HG03039 (cell line): ENCODE results near the gene FCGBP.
"Not testable (repeated sequence)": the region's sequence is repeated elsewhere in the genome, so short reads cannot be mapped to it uniquely, and the experiment has no call there.

ENCODE experiments used
- ATAC-seq: cut with Tn5 transposase; IDR thresholded peaks from one replicate; pipeline ENCODE4 v1.9.1; 2021; ENCODE audit warnings: mild to moderate bottlenecking, moderate library complexity; ENCODE audit not compliant: unreplicated experiment

The FCGBP gene

DNA sequence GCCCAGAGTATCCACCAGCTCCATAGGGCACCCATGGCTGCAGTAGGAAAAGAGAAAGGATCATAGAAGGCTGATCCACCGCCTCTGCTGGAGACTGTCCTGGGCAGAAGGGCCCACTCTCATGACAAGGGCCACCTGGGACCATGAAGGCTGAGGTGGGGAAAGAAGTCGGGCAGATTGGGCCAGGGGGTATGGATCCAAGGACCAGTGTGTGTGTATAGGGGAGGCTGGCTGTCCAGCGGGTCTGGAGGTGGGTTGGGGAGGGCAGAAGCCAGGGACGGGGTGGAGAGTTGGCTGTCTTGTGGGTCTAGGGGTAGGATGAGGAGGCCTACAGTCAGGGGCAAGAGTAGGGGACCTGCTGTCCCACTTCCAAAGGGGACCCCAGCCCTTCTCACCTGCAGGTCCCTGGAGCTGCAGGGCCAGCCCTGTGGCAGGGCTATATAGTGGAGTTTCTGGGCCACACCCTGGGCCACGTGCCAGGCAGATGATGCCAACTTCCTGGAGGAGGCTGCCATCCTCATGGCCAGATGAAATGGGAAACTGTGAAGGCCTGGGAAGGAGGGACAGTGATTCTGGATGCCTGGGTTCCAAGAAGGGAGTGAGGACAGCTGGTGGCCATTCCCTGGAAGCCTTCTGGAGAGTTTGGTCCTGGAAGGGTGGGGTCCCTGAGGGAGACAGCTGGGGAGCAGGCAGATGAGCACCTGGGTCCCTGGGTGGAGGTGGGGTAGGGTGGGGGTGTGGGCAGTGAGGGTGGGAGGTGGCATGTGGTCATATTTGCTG is at the start of gene FCGBP:
Gene FCGBP, minus strand, starts transcription at position 51 of the 780 bp plus-strand sequence.
- ATAC-seq: no peak

DNA sequence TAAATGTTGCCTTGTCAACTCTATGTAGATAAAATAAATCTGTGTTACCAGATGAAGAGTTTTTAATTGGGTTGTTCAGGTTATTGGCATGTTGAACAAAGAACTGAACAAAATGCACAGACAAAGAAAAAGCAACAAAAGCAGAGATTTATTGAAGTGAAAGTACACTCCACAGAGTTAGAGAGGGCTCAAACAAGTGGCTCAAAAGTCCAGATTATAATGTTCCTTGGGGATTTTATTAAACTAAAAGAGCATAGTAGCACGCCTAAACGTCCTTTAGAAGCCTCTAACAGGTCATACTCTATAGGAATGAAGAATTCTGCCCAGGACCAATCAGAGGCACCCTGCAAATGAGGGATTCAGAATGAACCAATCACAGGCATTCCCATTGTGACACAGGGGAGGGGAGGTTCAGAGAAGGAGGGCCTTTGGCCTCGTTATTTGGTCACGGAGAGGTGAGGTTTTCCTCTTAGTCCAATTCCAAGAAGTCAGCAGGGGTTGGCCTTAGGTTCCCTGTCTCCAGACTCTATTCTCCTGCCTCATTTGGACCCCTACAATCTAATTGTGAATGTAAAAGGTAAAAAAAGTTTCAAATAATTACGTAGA is 49.4 kb upstream of the FCGBP start:
- ATAC-seq: no peak

DNA sequence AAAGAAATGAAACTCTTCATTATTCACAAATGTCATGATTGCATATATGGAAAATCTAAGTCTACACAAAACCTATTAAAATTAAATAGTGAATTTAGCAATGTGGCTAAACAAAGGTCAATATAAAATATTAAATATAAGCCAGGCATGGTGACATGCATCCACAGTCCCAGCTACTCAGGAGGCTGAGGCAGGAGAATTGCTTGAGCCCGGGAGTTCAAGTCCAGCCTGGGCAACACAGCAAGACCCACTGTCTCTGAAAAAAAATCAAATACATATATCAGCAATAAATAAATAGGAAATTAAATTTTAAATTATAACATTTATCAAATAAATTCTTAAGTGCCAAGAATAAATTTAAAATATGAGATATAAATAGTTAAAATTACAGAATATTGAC is 48.4 kb upstream of the FCGBP start:
- ATAC-seq: no peak

DNA sequence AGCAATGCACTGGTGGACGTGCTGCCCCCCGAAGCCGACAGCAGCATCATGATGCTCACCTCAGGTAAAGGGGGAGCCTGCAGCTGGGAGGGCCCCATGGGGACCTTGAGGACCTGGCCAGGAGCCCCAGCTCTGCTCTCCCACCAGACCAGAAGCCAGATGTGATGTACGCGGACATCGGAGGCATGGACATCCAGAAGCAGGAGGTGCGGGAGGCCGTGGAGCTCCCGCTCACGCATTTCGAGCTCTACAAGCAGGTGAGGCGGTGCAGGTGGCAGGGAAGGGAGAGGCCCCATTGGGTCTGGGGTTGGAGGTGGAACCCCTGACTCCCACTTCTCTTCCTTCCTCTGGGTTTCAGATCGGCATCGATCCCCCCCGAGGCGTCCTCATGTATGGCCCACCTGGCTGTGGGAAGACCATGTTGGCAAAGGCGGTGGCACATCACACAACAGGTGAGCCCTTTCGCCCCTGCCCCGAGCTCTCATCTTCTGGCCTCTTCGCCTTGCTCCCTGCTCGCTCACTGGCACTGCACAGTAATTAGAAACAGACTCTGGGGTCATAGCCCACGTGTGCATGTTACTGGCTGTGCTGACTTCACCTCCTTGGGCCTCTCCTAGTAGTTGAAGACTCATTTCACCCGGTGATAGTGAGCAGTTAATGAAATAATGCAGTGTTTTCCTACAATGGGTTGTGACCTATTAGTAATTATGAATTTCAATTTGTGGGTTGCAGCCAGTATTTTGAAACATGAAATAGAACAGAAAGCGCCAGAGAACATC is 40.1 kb upstream of the FCGBP start:
- ATAC-seq: no peak

DNA sequence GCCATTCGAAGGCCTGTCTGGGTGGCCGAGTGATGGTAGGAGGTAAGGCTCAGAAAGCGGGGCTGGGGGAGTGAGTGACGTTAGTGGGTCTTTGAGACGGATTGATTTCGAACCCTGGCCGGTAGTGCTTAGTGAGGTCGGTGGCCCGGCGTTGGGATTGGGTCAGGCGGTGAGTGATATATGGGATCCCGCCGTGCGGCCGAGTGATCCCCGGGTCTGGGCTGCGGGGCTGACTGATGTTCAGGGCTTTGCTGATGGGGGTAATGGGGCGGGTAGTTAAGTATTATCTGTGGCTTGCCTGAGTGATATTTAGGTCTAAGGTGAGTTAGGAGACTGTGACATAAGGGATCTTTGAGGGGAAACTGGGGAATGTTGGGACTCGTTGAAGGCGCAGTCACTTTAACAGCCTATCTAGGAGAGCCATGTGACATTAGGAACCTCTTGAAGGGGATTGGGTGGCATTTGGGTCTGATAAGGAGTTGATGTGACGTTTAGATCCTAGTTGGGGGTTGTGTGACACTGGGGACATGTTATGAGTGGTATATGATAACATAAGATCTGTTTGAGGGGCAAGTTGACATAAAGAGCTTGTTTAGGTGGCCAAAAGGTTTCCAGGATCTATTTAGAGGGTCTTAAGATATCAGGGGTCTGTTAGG is 37.1 kb upstream of the FCGBP start:
- ATAC-seq: no peak

DNA sequence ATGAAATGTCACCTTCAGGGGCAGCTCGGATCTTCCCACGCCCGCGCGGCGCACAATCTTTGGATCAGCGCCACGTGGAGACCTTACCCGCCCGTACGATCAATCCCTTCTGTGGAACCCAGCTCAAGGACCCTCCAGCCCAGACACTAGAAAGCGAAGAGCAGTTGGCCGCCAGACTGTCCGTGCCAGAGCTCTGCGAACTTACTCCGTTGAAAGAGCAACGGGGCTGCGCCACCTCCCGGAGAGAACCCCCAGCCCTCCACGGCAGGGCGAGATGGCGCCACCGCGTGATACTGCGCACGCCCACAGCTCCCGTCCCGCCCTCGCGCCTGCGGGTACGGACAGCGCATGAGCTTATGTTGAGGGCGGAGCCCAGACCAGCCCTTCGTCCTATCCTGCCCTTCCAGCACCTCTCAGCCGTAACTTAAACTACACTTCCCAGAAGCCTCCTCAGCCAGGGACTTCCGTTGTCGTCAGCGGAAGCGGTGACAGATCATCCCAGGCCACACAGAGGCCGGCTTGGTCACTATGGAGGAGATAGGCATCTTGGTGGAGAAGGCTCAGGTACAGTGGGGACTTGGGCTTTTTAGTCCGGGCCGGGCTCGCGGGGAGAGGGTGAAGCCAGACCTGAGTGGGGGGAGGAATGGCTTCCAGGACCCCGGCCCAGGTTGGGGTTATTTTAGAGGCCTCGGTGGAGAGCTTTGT is 36.4 kb upstream of the FCGBP start, which contains the start of gene PSMC4:
Gene PSMC4, plus strand, starts transcription at position 491 of the 705 bp plus-strand sequence. Its CDS starts 38 bp downstream, at position 529.
- ATAC-seq: peak; percentile 96

DNA sequence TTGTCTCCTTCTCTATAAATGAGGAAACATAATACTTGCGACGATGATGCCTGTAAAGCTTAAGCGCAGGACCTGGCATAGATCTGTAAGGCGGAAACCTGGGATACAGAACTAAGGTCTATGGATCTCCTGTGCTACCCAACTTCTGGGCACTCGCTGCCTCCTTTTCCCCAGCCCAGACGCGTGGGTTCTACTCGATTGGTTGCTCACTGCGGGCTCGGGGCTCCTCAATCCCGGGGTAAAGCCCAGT is 35.9 kb upstream of the FCGBP start:
- no peak for ATAC-seq

DNA sequence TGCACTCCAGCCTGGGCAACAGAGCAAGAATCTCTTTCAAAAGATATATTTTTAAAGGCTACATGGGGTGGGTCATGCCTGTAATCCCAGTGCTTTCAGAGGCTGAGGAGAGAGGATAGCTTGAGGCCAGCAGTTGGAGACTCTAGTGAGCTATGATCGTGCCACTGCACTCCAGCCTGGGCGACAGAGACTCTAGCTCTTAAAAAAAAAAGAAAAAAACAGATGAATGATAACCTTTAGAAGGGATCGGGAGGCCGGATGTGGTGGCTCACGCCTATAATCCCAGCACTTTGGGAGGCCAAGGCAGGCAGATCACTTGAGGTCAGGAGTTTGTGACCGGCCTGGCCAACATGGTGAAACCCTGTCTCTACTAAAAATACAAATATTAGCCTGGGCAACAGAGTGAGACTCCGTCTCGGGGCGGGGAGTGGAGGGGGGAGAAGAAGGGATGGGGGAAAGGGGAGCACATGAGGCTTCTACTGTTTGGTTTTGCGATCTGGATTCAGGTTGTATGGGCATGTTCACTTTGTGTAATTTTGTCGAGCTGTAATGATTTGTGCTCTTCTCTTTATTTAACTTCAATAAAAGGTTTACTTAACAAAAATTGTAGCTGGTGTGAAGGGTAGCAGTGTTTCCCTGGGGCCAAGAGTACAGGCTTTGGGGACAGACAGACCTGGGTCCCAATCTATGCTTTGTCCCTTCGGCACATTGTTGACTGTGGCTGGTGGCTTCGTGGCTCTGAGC is 35.4 kb upstream of the FCGBP start:
- ATAC-seq: no peak

DNA sequence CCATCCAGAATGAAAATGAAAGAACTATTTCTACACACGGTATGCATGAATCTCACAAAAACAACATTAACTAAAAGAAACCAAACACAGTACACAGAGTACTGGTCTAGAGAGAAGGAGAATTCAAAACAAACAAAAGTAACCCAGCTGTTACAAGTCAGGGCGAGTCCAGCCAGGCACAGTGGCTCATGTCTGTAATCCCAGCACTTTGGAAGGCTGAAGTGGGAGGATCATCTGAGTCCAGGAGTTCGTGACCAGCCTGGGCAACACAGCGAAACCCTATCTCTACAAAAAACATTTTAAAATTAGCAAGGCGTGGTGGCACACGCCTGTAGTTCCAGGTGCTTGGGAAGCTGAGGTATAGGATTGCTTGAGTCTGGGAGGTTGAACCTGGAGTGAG is 34.8 kb upstream of the FCGBP start:
- ATAC-seq: no peak

DNA sequence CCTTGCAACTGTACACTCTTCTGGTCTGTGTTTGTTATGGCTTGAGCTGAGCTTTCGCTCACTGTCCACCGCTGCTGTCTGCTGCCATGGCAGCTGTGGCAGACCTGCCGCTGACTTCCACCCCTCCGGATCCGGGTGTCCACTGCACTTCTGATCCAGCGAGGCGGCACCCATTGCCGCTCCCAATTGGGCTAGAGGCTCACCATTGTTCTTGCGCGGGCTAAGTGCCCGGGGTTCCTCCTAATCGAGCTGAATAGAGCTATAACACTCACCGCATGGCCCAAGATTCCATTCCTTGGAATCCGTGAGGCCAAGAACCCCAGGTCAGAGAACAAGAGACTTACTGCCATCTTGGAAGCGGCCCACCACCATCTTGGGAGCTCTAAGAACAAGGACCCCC is 34.4 kb upstream of the FCGBP start:
- no peak for ATAC-seq

DNA sequence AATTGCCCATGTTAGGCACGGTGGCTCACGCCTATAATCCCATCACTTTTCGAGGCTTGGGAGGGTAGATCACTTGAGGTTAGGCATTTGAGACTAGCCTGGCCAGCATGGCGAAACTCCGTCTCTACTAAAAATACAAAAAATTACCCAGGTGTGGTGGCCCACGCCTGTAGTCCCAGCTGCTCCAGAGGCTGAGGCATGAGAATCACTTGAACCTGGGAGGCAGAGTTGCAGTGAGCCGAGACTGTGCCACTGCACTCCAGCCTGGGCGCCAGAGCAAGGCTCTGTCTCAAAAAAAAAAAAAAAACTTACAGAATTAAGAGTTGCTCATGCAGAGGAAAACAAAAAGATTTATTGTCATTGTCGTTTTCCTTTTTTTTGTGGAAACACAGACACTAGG is 33.1 kb upstream of the FCGBP start:
- ATAC-seq: no peak

DNA sequence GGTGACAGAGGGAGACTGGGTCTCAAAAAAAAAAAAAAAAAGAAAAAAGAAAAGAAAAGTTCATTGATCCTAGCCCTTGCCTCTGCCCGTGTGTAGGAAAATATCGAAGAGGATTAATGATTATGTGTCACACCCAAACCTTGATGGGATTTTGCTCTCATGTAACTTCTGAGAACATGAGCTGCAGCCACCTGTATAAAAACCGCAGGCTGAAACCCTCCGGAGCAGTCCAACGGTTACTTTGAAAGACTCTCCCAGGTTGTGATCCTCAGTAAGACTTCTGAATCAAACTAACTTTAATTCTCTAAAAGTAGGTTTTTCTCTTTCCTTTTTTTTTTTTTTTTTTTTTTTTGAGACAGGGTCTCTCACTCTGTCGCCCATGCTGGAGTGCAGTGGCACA is 32.2 kb upstream of the FCGBP start:
- no peak for ATAC-seq

DNA sequence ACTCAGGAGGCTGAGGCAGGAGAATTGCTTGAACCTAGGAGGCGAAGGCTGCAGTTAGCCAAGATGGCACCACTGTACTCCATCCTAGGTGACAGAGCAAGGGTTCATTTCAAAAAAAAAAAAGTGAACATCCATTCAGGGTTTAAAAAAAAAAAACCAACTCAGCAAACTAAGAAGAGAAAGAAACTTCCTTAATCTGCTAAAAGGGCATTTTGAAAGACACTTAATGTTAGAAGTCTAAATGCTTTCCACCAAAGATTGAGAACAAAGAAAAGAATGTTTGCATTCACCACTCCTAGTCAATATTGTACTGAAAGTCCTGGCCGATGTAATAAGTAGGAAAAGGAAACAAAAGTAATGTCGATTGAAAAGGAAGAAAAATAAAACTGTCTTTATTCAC is 29.5 kb upstream of the FCGBP start:
- ATAC-seq: no peak

DNA sequence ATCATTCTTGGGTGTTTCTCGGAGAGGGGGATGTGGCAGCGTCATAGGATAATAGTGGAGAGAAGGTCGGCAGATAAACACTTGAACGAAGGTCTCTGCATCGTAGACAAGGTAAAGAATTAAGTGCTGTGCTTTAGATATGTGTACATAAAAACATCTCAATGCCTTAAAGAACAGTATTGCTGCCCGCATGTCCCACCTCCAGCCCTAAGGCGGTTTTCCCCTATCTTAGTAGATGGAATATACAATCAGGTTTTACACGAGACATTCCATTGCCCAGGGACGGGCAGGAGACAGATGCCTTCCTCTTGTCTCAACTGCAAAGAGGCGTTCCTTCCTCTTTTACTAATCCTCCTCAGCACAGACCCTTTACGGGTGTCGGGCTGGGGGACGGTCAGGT is 25.0 kb upstream of the FCGBP start:
- not testable (repeated sequence) for ATAC-seq

DNA sequence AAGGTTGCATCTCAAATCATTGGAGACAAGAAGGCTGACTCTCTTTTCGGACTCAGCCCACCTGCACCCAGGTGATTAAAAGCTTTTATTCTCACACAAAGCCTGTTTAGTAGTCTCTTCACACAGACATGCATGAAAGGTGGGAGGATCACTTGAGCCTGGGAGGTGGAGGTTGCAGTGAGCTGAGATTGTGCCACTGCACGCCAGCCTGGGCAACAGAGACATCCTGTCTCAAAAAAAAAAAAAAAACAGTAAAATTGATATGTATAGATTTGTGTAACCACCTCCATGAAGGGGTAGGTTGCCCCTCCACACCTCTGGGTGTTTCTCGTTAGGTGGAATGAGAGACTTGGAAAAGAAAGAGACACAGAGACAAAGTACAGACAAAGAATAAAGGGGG is 24.5 kb upstream of the FCGBP start:
- not testable (repeated sequence) for ATAC-seq

DNA sequence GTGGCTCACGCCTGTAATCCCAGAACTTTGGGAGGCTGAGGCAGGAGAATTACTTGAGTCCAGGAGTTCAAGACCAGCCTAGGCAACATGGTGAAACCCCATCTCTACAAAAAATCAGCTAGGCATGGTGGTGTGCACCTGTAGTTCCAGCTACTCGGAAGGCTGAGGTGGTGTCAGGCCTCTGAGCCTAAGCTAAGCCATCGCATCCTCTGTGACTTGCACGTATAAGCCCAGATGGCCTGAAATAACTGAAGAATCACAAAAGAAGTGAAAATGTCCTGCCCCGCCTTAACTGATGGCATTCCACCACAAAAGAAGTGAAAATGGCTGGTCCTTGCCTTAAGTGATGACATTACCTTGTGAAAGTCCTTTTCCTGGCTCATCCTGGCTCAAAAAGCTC is 23.5 kb upstream of the FCGBP start:
- ATAC-seq: not testable (repeated sequence)

DNA sequence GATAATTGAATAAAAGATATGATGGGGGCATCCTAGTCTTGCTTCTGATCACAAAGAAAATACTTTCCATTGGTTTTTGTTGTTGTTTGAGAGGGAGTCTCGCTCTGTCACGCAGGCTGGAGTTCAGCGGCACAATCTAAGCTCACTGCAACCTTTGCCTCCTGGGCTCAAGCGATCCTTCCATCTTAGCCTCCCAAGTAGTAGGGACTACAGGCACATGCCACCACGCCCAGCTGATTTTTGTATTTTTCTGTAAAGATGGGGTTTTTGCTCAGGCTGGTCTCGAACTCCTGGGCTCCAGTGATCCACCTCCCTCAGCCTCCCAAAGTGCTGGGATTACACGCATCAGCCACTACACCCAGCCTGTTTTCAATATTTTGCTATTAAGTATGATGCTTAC is 19.5 kb upstream of the FCGBP start:
- no peak for ATAC-seq

DNA sequence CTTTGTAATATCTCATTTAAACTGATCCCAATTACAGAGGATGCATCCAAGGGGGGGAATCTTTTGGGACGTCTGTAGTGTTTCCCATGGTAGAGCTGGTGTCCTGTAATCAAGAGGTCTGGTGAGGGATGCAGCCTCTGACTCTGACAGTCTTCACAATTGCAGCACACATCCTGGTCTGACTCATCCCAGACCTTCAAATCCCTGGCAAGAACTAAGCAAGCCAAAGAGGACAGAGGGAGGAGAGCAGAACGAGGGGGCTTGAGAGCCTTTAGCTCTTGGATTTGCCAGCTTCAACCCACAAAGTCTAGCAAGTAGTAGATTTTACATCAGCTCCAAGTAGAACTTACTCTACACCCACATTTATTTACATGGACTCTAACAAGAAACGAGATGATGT is 17.3 kb upstream of the FCGBP start:
- ATAC-seq: no peak

DNA sequence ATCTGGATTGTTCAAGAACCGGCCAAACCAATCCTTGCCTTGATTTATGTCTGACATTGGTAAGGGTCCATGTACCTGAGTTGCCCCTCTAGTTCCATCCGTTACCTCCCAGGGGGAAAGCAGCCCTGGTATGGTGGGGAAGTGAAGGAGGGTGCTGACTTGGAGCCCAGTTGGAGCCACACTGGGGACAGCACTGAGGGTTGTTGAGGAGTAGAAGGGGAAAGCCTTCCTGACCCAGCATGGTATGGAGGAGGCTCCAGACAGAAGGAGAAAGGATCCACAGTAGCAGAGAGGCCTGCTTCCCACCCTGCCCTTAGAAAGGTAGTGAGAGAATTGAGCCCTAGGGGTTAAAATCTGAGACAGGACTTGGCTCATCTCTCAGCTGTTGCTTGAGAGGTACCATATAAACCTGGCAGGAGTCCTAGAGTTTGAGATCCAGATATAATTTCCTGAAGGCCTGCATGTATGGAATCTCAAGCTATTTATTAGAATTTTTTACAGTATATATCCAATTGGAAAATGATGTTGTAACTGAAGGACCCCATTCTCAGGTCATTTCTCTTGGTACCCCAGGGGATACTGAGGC is 16.7 kb upstream of the FCGBP start:
- ATAC-seq: no peak
